Naive thymus-derived CD4-positive, alpha-beta T cell (primary cell): ENCODE results near the gene FAM110A. TPM values are rescaled to one million over a fixed set of nuclear protein-coding genes. Genes with fewer than 3 reads are reported as not detected.

Experiments
- ATAC-seq: fragments of 150-1000 bp; cut with Tn5 transposase; 2 replicates; pipeline ENCODE4 v1.10.0; 2021; ENCODE audit warnings: mild to moderate bottlenecking, moderate library complexity
- CTCF ChIA-PET: fragments of 350-600 bp; sonication (Branson Sonifier 250); formaldehyde crosslinking; loops from one replicate; lab custom pipeline; 2021; ENCODE audit warnings: antibody characterized with exemption; lab: Charles Lee
- POLR2A ChIA-PET: fragments of 350-600 bp; sonication (Branson Sonifier 250); formaldehyde crosslinking; loops from one replicate; lab custom pipeline; 2021; ENCODE audit warnings: antibody characterized with exemption, inconsistent platforms; lab: Charles Lee
- DNase-seq, 9 donors: peaks; one replicate each; pipeline versions ENCODE4 v3.0.0 to v3.0.0-alpha.2; 2020 to 2022; ENCODE audit warnings: mixed read lengths in 1 of 9
- H3K27ac ChIP-seq: one replicate; pipeline ENCODE4 v1.7.0; 2013; ENCODE audit warnings: mild to moderate bottlenecking, low read depth, low read length, moderate library complexity
- H3K27me3 ChIP-seq, 2 donors: one replicate each; pipeline ENCODE4 v1.7.0; 2013; ENCODE audit warnings: low read length in 2 of 2, mild to moderate bottlenecking in 2 of 2, moderate library complexity in 2 of 2; ENCODE audit not compliant: control insufficient read depth in 2 of 2, insufficient read depth in 2 of 2
- H3K36me3 ChIP-seq, 3 experiments: 1 replicate in 2 of 3; 2 replicates in 1 of 3; pipeline ENCODE4 v1.7.0; 2013; ENCODE audit warnings: low read length in 3 of 3, mild to moderate bottlenecking in 3 of 3, moderate library complexity in 1 of 3; ENCODE audit not compliant: insufficient read depth in 3 of 3, control insufficient read depth in 2 of 3
- H3K4me1 ChIP-seq, 2 donors: one replicate each; pipeline ENCODE4 v1.7.0; 2013; ENCODE audit warnings: low read length in 2 of 2, mild to moderate bottlenecking in 2 of 2, moderate library complexity in 1 of 2; ENCODE audit not compliant: control insufficient read depth in 2 of 2, insufficient read depth in 2 of 2
- H3K4me3 ChIP-seq: 2 replicates; pipeline ENCODE4 v1.7.0; 2013; ENCODE audit warnings: mild to moderate bottlenecking, low read length
- H3K9me3 ChIP-seq, 3 experiments: 1 replicate in 2 of 3; 2 replicates in 1 of 3; pipeline ENCODE4 v1.7.0; 2013; ENCODE audit warnings: low read length in 3 of 3; ENCODE audit not compliant: control insufficient read depth in 2 of 3
- H3K27ac Mint-ChIP-seq, 9 donors: one replicate each; pipeline ENCODE4 v1.8.0; 2020 to 2022; ENCODE audit warnings: mixed read lengths in 9 of 9, mild to moderate bottlenecking in 8 of 9, moderate library complexity in 5 of 9, inconsistent platforms in 2 of 9
- H3K27me3 Mint-ChIP-seq, 5 donors: one replicate each; pipeline ENCODE4 v1.8.0; 2021 to 2022; ENCODE audit warnings: mixed read lengths in 5 of 5, mild to moderate bottlenecking in 1 of 5
- H3K36me3 Mint-ChIP-seq, 5 donors: one replicate each; pipeline ENCODE4 v1.8.0; 2020 to 2022; ENCODE audit warnings: mixed read lengths in 5 of 5, mild to moderate bottlenecking in 3 of 5, inconsistent platforms in 1 of 5
- H3K4me1 Mint-ChIP-seq, 7 donors: one replicate each; pipeline ENCODE4 v1.8.0; 2020 to 2022; ENCODE audit warnings: mixed read lengths in 7 of 7, mild to moderate bottlenecking in 3 of 7, inconsistent platforms in 1 of 7
- H3K4me3 Mint-ChIP-seq, 10 donors: one replicate each; pipeline ENCODE4 v1.8.0; 2020 to 2022; ENCODE audit warnings: mild to moderate bottlenecking in 10 of 10, mixed read lengths in 10 of 10, moderate library complexity in 6 of 10, inconsistent platforms in 2 of 10
- H3K9me3 Mint-ChIP-seq, 11 donors: one replicate each; pipeline ENCODE4 v1.8.0; 2020 to 2022; ENCODE audit warnings: mixed read lengths in 11 of 11, mild to moderate bottlenecking in 4 of 11, inconsistent platforms in 1 of 11, moderate library complexity in 1 of 11
- intact Hi-C, 2 donors: fragments of 100-400 bp; cut with micrococcal nuclease; formaldehyde crosslinking; loops; one replicate each; pipeline ENCODE4 v1.15.1; 2023
- polyA plus RNA-seq, 2 donors: library from polyadenylated mRNA; unstranded; fragments of 300-500 nt; fragmentation: Illumina TruSeq; gene quantifications; one replicate each; pipeline ENCODE4 v1.2.3, GENCODE V29; 2021
- total RNA-seq, 6 experiments: library from RNA in 5 of 6; stranded (reverse) in 5 of 6; gene quantifications; 1 replicate in 5 of 6; 2 replicates in 1 of 6; pipeline ENCODE4 v1.2.3 and lab custom pipeline; 2021 to 2026

FAM110A gene
- total and polyA plus RNA-seq, 7 experiments from 2014 or later: 6.6 to 47.4 (median 23.4) TPM

DNA sequence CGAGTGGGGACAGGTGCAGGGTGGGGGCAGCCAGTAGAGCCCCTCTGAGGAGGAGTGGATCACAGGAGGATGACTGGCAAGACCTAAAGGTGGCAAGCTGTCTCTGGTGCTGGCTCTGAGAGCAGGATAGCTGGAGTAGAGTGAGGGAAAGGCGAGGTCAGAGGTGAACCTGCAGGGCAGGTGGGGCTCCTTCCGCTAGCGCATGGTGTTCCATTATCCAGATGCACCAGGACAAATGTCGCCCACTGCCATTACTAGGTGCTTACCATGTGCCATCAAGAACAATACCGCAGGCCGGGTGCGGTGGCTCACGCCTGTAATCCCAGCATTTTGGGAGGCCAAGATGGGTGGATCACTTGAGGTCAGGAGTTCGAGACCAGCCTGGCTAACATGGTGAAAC, 18.3 kb upstream of the FAM110A start:
- H3K27ac ChIP-seq: no peak overlapping the region
- DNase-seq (no peak), ATAC-seq (no peak)
- Mint-ChIP-seq H3K27me3 (peaks cover 9 to 28% (median 23%) of the 10 kb centered on the region in 5 donors), H3K4me1 (peaks cover 2 to 8% (median 6%) of the 10 kb centered on the region in 7 donors), H3K4me3 (no peak overlapping the region), H3K36me3 (no peaks in the 10 kb centered on the region), H3K9me3 (peaks cover 0 to 3% (median 0%) of the 10 kb centered on the region in 11 donors), H3K27ac (peak overlapping the region in 1 of 9 donors; percentile 45)
- H3K27me3 ChIP-seq: no peaks in the 10 kb centered on the region
- POLR2A ChIA-PET: interaction anchor here (0.6 to 1.3 kb wide), 2 partner anchors 140 to 408 kb away, joined by 4 read pairs; no protein-coding TSS in a partner anchor
- H3K9me3 ChIP-seq: no peaks in the 10 kb centered on the region
- CTCF ChIA-PET: interaction anchor here (0.7 to 8.3 kb wide), 3 partner anchors 141 to 398 kb away, joined by 3 to 132 read pairs (median 4); no protein-coding TSS in a partner anchor
- no peak overlapping the region for H3K4me3 ChIP-seq
- no peaks in the 10 kb centered on the region for H3K4me1 ChIP-seq
- H3K36me3 ChIP-seq: no peaks in the 10 kb centered on the region
- intact Hi-C loops: loop anchor here in 1 of 2 donors (5.0 kb wide), 2 partner anchors 292 to 397 kb away; no protein-coding TSS in a partner anchor

DNA sequence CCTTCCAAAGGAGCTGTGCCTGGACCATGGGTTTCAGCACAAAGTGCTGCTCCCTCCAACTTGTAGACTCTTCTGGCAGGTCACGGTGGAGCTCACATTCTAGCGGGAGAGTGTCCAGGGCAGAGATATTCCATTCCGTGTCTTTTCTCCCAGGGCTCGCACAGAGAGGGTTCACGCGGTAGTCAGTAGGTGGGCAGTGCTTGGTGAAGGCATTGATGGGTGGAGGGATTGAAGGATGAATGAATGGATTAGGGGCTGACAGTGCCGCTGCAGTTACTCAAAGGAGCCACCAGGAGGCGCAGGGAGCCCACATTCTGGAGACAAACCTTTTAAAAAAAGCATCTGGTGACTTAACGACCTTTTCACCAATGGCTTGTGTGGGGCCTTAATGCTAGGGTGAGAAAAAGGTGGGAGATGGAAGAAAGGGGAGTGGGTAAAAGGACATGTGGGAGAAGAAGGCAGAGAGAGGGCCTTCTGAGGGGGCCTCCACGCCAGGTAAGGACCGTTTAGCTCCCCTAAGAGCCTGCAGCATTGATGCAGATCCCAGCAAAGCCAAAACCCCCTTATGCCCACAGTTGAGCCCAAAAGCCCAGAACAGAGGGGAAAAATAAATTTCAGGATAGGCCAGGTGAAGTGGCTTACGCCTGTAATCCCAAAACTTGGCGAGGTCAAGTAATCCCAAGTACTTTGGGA, 17.5 kb upstream of the FAM110A start:
- no peaks in the 10 kb centered on the region for H3K36me3 Mint-ChIP-seq
- no peaks in the 10 kb centered on the region for H3K36me3 ChIP-seq
- DNase-seq (peak; percentile 47 to 73 (median 64)), ATAC-seq (peak; percentile 69)
- intact Hi-C loops: loop anchor here (1.0 to 5.0 kb wide), 5 partner anchors 140 to 396 kb away; no protein-coding TSS in a partner anchor
- POLR2A ChIA-PET: interaction anchor here (0.6 to 1.3 kb wide), 3 partner anchors 140 to 408 kb away, joined by 3 to 4 read pairs (median 4); no protein-coding TSS in a partner anchor
- H3K27ac ChIP-seq: no peak overlapping the region
- H3K9me3 Mint-ChIP-seq: peaks cover 0 to 3% (median 0%) of the 10 kb centered on the region in 11 donors
- no peaks in the 10 kb centered on the region for H3K27me3 ChIP-seq
- no peaks in the 10 kb centered on the region for H3K9me3 ChIP-seq
- H3K4me1 Mint-ChIP-seq: peaks cover 5 to 13% (median 9%) of the 10 kb centered on the region in 7 donors
- CTCF ChIA-PET: interaction anchor here (0.6 to 8.3 kb wide), 6 partner anchors 17 to 397 kb away, joined by 3 to 132 read pairs (median 4); partner anchors contain the start of gene FAM110A
- H3K4me3 Mint-ChIP-seq: no peak overlapping the region
- H3K4me1 ChIP-seq: no peaks in the 10 kb centered on the region
- peak overlapping the region in 4 of 9 donors; percentile 1 to 57 (median 31) for H3K27ac Mint-ChIP-seq
- peaks cover 9 to 27% (median 14%) of the 10 kb centered on the region in 5 donors for H3K27me3 Mint-ChIP-seq
- H3K4me3 ChIP-seq: no peak overlapping the region

DNA sequence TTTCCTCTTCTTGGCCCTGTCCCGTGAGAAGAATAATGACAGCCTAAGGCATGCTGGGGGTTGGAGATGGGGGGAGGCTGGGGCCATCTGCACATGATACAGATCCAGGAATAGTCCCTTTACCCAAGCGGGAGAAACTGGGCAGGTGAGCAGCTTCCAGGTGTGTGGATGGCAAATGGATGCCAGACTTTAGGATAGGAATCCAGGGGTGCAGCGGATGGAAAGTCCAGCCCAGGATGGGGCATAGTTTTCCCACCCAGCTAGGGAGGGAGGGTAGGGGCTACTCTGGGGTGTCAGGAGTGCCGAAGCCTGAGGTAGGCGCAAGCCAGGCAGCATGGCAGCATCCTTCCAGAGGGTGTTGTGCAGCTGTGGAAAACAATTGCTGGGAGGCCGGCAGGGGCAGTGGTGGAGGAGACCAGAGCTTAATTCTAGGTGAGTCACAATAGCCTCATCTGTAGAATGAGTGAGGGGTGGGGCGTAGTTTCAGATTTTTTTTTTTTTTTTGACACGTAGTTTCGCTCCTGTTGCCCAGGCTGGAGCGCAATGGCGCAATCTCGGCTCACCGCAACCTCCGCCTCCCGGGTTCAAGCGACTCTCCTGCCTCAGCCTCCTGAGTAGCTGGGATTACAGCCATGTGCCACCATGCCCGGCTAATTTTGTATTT, 15.4 kb upstream of the FAM110A start:
- H3K27me3 ChIP-seq: no peaks in the 10 kb centered on the region
- H3K4me3 ChIP-seq: no peak overlapping the region
- intact Hi-C loops: loop anchor here in 1 of 2 donors (5.0 kb wide), 2 partner anchors 289 to 394 kb away; no protein-coding TSS in a partner anchor
- Mint-ChIP-seq H3K36me3 (no peaks in the 10 kb centered on the region), H3K27ac (peak overlapping the region in 2 of 9 donors; percentile 10 to 14), H3K27me3 (peaks cover 4 to 20% (median 14%) of the 10 kb centered on the region in 5 donors), H3K4me1 (peaks cover 5 to 13% (median 9%) of the 10 kb centered on the region in 7 donors), H3K9me3 (peaks cover 0 to 3% (median 0%) of the 10 kb centered on the region in 11 donors), H3K4me3 (no peak overlapping the region)
- H3K27ac ChIP-seq: no peak overlapping the region
- H3K9me3 ChIP-seq: no peaks in the 10 kb centered on the region
- POLR2A ChIA-PET: no interaction called here
- CTCF ChIA-PET: interaction anchor here (0.7 to 8.3 kb wide), 11 partner anchors 9 to 917 kb away, joined by 3 to 132 read pairs (median 3); partner anchors contain the start of gene FAM110A
- ATAC-seq (no peak), DNase-seq (no peak)
- no peaks in the 10 kb centered on the region for H3K36me3 ChIP-seq
- no peaks in the 10 kb centered on the region for H3K4me1 ChIP-seq

DNA sequence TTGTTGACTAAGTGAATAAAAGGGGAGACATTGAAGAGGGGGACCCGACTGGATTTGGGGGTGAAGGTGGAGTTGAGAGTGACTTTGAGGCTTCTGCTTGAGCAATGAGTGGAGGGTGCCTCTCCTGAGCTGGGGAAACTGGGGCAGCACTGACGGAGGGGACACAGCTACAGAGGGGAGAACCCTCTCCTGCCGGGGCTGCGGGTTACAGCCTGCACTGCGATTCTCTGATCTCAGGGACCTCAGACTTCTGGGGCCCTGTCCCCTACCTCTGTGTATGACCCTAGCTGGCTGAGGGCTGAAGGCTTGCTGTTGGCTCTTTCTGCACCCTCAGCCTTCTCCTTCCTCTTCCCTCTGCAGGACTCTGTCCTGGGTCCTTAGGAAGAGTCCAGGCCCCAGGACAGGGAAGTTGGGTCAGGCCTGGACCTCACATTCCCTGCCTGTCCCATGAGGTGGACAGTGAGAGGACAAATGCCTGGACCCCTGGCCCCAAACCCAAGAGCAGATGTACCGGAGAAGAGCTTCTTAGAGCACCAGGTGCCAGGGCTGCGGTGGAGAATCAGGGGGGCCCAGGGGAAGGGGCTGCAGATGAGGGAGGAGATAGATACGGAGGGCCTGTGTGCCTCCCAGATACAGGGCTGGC, 13.7 kb upstream of the FAM110A start:
- CTCF ChIA-PET: interaction anchor here (1.3 to 8.3 kb wide), 2 partner anchors 14 to 137 kb away, joined by 3 to 132 read pairs; partner anchors contain the start of gene FAM110A
- Mint-ChIP-seq H3K27me3 (peaks cover 3 to 11% (median 9%) of the 10 kb centered on the region in 5 donors), H3K4me1 (peaks cover 5 to 13% (median 9%) of the 10 kb centered on the region in 7 donors), H3K4me3 (no peak overlapping the region), H3K9me3 (peaks cover 0 to 3% (median 0%) of the 10 kb centered on the region in 11 donors), H3K36me3 (no peaks in the 10 kb centered on the region), H3K27ac (peak overlapping the region; percentile 6 to 91 (median 67))
- Histone ChIP-seq H3K4me3 (no peak overlapping the region), H3K27ac (no peak overlapping the region), H3K27me3 (no peaks in the 10 kb centered on the region), H3K36me3 (no peaks in the 10 kb centered on the region), H3K9me3 (no peaks in the 10 kb centered on the region), H3K4me1 (no peaks in the 10 kb centered on the region)
- ATAC-seq (no peak), DNase-seq (no peak)
- intact Hi-C loops: loop anchor here (1.0 to 5.0 kb wide), 6 partner anchors 12 to 392 kb away; partner anchors contain the start of gene FAM110A (in 1 of the 2)
- POLR2A ChIA-PET: no interaction called here

DNA sequence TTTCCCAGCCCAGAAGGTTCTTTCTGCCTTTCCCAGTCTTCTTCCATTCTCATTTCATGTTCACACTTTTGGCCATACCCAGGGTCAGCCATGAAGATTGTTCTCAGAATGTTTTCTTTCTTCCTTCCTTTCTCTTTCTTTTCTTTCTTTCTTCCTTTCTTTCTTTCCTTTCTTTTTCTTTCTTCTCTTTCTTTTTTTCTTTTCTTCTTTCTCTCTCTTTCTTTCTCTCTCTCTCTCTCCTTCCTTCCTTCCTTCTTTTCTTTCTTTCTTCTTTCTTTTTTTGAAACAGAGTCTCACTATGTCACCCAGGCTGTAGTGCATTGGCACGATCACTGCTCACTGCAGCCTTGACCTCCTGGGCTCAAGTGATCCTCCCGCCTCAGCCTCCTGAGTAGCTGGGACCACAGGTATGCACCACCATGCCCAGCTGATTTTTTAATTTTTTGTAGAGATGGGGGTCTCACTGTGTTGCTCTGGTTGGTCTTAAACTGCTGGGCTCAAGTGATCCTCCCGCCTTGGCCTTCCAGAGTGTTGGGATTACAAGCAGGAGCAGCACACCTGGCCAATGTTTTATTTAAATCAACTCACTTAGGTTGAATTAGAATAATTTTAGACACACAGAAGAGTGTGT, 13.1 kb upstream of the FAM110A start:
- ChIA-PET CTCF (interaction anchor here (8.3 kb wide), 1 partner anchor 136 kb away, joined by 132 read pairs; no protein-coding TSS in a partner anchor), POLR2A (no interaction called here)
- Histone ChIP-seq H3K4me3 (no peak overlapping the region), H3K9me3 (no peaks in the 10 kb centered on the region), H3K4me1 (no peaks in the 10 kb centered on the region), H3K27ac (no peak overlapping the region), H3K27me3 (no peaks in the 10 kb centered on the region), H3K36me3 (no peaks in the 10 kb centered on the region)
- Mint-ChIP-seq H3K27me3 (peaks cover 0 to 7% (median 6%) of the 10 kb centered on the region in 5 donors), H3K36me3 (no peaks in the 10 kb centered on the region), H3K4me1 (peaks cover 5 to 13% (median 9%) of the 10 kb centered on the region in 7 donors), H3K27ac (peak overlapping the region in 7 of 9 donors; percentile 32 to 91 (median 69)), H3K4me3 (no peak overlapping the region), H3K9me3 (peaks cover 0 to 3% (median 0%) of the 10 kb centered on the region in 11 donors)
- intact Hi-C loops: no loop called here
- ATAC-seq (no peak), DNase-seq (no peak)
